ENCODE measurements around the gene KATNB1.

KATNB1 gene

DNA sequence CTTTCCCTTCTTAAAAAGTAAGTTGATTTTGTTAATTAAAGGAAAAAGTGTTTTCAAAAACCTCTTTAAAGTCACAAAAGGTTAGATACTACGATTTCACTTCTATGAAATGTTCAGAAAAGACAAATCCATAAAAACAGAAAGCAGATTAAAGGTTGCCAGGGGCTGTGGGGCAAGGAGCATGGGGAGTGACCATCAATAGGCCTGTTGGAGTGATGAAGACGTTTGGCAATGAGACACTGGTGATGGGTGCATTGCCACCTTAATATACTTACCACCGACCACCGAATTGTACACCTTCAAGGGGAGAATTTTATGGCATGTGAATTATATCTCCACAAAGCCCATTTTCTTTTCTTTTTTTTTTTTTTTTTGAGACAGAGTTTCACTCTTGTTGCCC is 47.5 kb downstream of the KATNB1 start:
- TF ChIP-seq RARB (CRISPR knock-in tag; IDR thresholded peaks at IDR 0.05) (no peak), ZNF565 (CRISPR knock-in tag; conservative IDR thresholded peaks at IDR 0.05; ENCODE audit: low read depth) (no peak)

GRCh38 chr16:57783883-57784282 is 48.3 kb downstream of the KATNB1 start:
- TF ChIP-seq ZFP30 (CRISPR knock-in tag; IDR thresholded peaks at IDR 0.05) (no peak), GLIS3 (CRISPR knock-in tag; IDR thresholded peaks at IDR 0.05) (no peak), TOX (CRISPR knock-in tag; IDR thresholded peaks at IDR 0.05; ENCODE audit: borderline replicate concordance) (no peak), PATZ1 (CRISPR knock-in tag; IDR thresholded peaks at IDR 0.05; ENCODE audit: borderline replicate concordance) (no peak), ZFP3 (CRISPR knock-in tag; IDR thresholded peaks at IDR 0.05) (no peak), RARB (CRISPR knock-in tag; IDR thresholded peaks at IDR 0.05) (no peak), POU6F1 (CRISPR knock-in tag; IDR thresholded peaks at IDR 0.05; ENCODE audit: borderline replicate concordance, low read depth) (no peak), ESRRG (CRISPR knock-in tag; IDR thresholded peaks at IDR 0.05) (no peak), ZC3H10 (CRISPR knock-in tag; IDR thresholded peaks at IDR 0.05) (no peak), BACH2 (CRISPR knock-in tag; IDR thresholded peaks at IDR 0.05; ENCODE audit: borderline replicate concordance) (no peak), PPARA (CRISPR knock-in tag; IDR thresholded peaks at IDR 0.05; ENCODE audit: borderline replicate concordance) (no peak), ZNF70 (CRISPR knock-in tag; IDR thresholded peaks at IDR 0.05) (no peak), TCF4 (CRISPR knock-in tag; IDR thresholded peaks at IDR 0.05; ENCODE audit: borderline replicate concordance) (no peak), ARNTL (CRISPR knock-in tag; IDR thresholded peaks at IDR 0.05; ENCODE audit: borderline replicate concordance, low read depth) (no peak), ISL1 (CRISPR knock-in tag; IDR thresholded peaks at IDR 0.05) (no peak)
- TF ChIP-seq, protein P1, sequence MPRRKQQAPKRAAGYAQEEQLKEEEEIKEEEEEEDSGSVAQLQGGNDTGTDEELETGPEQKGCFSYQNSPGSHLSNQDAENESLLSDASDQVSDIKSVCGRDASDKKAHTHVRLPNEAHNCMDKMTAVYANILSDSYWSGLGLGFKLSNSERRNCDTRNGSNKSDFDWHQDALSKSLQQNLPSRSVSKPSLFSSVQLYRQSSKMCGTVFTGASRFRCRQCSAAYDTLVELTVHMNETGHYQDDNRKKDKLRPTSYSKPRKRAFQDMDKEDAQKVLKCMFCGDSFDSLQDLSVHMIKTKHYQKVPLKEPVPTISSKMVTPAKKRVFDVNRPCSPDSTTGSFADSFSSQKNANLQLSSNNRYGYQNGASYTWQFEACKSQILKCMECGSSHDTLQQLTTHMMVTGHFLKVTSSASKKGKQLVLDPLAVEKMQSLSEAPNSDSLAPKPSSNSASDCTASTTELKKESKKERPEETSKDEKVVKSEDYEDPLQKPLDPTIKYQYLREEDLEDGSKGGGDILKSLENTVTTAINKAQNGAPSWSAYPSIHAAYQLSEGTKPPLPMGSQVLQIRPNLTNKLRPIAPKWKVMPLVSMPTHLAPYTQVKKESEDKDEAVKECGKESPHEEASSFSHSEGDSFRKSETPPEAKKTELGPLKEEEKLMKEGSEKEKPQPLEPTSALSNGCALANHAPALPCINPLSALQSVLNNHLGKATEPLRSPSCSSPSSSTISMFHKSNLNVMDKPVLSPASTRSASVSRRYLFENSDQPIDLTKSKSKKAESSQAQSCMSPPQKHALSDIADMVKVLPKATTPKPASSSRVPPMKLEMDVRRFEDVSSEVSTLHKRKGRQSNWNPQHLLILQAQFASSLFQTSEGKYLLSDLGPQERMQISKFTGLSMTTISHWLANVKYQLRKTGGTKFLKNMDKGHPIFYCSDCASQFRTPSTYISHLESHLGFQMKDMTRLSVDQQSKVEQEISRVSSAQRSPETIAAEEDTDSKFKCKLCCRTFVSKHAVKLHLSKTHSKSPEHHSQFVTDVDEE (CRISPR knock-in tag; IDR thresholded peaks at IDR 0.05): no peak
- TF ChIP-seq, protein P2, sequence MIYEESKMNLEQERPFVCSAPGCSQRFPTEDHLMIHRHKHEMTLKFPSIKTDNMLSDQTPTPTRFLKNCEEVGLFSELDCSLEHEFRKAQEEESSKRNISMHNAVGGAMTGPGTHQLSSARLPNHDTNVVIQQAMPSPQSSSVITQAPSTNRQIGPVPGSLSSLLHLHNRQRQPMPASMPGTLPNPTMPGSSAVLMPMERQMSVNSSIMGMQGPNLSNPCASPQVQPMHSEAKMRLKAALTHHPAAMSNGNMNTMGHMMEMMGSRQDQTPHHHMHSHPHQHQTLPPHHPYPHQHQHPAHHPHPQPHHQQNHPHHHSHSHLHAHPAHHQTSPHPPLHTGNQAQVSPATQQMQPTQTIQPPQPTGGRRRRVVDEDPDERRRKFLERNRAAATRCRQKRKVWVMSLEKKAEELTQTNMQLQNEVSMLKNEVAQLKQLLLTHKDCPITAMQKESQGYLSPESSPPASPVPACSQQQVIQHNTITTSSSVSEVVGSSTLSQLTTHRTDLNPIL (CRISPR knock-in tag; IDR thresholded peaks at IDR 0.05; ENCODE audit: low read depth): no peak
- TF ChIP-seq, protein P3, sequence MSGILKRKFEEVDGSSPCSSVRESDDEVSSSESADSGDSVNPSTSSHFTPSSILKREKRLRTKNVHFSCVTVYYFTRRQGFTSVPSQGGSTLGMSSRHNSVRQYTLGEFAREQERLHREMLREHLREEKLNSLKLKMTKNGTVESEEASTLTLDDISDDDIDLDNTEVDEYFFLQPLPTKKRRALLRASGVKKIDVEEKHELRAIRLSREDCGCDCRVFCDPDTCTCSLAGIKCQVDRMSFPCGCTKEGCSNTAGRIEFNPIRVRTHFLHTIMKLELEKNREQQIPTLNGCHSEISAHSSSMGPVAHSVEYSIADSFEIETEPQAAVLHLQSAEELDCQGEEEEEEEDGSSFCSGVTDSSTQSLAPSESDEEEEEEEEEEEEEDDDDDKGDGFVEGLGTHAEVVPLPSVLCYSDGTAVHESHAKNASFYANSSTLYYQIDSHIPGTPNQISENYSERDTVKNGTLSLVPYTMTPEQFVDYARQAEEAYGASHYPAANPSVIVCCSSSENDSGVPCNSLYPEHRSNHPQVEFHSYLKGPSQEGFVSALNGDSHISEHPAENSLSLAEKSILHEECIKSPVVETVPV (CRISPR knock-in tag; IDR thresholded peaks at IDR 0.05): no peak
- ATAC-seq: no peak

More for the DNA sequence above, 47.5 kb downstream of the KATNB1 start:
- ATAC-seq: no peak

DNA sequence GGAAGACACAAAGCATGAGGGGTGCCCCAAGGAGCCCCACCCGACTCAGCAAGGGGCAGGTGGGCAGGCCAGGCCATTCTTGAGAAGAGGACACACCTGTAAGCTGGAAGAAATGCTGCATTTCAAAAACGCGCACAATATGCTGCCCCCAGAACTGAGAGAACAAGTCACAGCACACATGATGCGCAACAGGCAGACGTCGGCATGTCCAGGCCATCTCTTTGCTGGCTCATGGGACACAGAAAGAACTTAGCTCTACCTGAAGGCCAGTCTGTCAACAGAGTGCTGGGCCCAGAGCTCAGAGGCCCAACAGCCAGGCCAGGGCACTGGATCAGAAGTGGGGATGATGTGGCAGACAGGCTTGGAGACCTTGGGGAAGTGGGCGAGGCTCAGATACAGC is 48.8 kb downstream of the KATNB1 start:
- ATAC-seq: no peak
- TF ChIP-seq ISL1 (CRISPR knock-in tag; IDR thresholded peaks at IDR 0.05): no peak
- no peak for TF ChIP-seq POU6F1 (CRISPR knock-in tag; IDR thresholded peaks at IDR 0.05; ENCODE audit: borderline replicate concordance, low read depth)
- TF ChIP-seq, protein P3 (CRISPR knock-in tag; IDR thresholded peaks at IDR 0.05): no peak
- TF ChIP-seq PATZ1 (CRISPR knock-in tag; IDR thresholded peaks at IDR 0.05; ENCODE audit: borderline replicate concordance): no peak
- TF ChIP-seq, protein P2 (CRISPR knock-in tag; IDR thresholded peaks at IDR 0.05; ENCODE audit: low read depth): no peak
- no peak for TF ChIP-seq ZFP3 (CRISPR knock-in tag; IDR thresholded peaks at IDR 0.05)
- no peak for TF ChIP-seq ZNF8 (CRISPR knock-in tag; IDR thresholded peaks at IDR 0.05)
- TF ChIP-seq ZNF70 (CRISPR knock-in tag; IDR thresholded peaks at IDR 0.05): no peak
- no peak for TF ChIP-seq GLIS3 (CRISPR knock-in tag; IDR thresholded peaks at IDR 0.05)
- no peak for TF ChIP-seq OSR1 (CRISPR knock-in tag; IDR thresholded peaks at IDR 0.05)
- no peak for TF ChIP-seq PPARA (CRISPR knock-in tag; IDR thresholded peaks at IDR 0.05; ENCODE audit: borderline replicate concordance)
- TF ChIP-seq TOX (CRISPR knock-in tag; IDR thresholded peaks at IDR 0.05; ENCODE audit: borderline replicate concordance): no peak
- TF ChIP-seq RARB (CRISPR knock-in tag; IDR thresholded peaks at IDR 0.05): no peak
- no peak for TF ChIP-seq ARNTL (CRISPR knock-in tag; IDR thresholded peaks at IDR 0.05; ENCODE audit: borderline replicate concordance, low read depth)
